Spleen (tissue), 11 donors: ENCODE measurements around the gene TSFM. TPM values are rescaled to one million over a fixed set of nuclear protein-coding genes. Genes with fewer than 3 reads are reported as not detected.

Source experiments
- DNase-seq: peaks from one replicate; pipeline ENCODE4 v3.0.0-alpha.2; 2020
- H3K27ac ChIP-seq, 8 donors: fragments of 200-600 bp; sonication (generic) in 7 of 8; 1 replicate in 4 of 8; 2 replicates in 4 of 8; pipeline versions ENCODE4 v1.5.0 to v1.8.0; 2016 to 2021; ENCODE audit warnings: inconsistent platforms in 4 of 8, mild to moderate bottlenecking in 4 of 8, moderate library complexity in 1 of 8
- H3K27me3 ChIP-seq, 7 donors: fragments of 200-600 bp; sonication (generic) in 6 of 7; replicated peaks in 1 of 7; 1 replicate in 4 of 7; 2 replicates in 3 of 7; pipeline versions ENCODE4 v1.5.0 to v1.8.0; 2016 to 2021; ENCODE audit warnings: inconsistent platforms in 3 of 7, mild to moderate bottlenecking in 1 of 7
- H3K36me3 ChIP-seq, 6 donors: fragments of 200-600 bp; sonication (generic) in 5 of 6; 1 replicate in 4 of 6; 2 replicates in 2 of 6; pipeline versions ENCODE4 v1.5.0 to v1.8.0; 2016 to 2021; ENCODE audit warnings: inconsistent platforms in 2 of 6
- H3K4me1 ChIP-seq, 6 donors: fragments of 200-600 bp; sonication (generic) in 5 of 6; 1 replicate in 3 of 6; 2 replicates in 3 of 6; pipeline versions ENCODE4 v1.5.0 to v1.8.0; 2016 to 2021; ENCODE audit warnings: inconsistent platforms in 3 of 6
- H3K4me3 ChIP-seq, 8 donors: fragments of 200-600 bp; sonication (generic) in 7 of 8; 1 replicate in 4 of 8; 2 replicates in 4 of 8; pipeline versions ENCODE4 v1.5.0 to v1.8.0; 2016 to 2021; ENCODE audit warnings: inconsistent platforms in 4 of 8, mild to moderate bottlenecking in 4 of 8, moderate library complexity in 2 of 8
- H3K9me3 ChIP-seq, 8 donors: fragments of 200-600 bp; sonication (generic) in 7 of 8; 1 replicate in 4 of 8; 2 replicates in 4 of 8; pipeline versions ENCODE4 v1.5.0 to v1.8.0; 2016 to 2021; ENCODE audit warnings: inconsistent platforms in 4 of 8
- CTCF ChIP-seq, 11 experiments: fragments of 200-600 bp in 7 of 11; fragments of 450-650 bp in 4 of 11; sonication (generic) in 4 of 11; IDR thresholded peaks in 8 of 11; conservative IDR thresholded peaks in 3 of 11; 1 replicate in 7 of 11; 2 replicates in 4 of 11; pipeline versions ENCODE4 v1.4.0 to v1.8.0; 2016 to 2021; ENCODE audit warnings: antibody characterized with exemption in 11 of 11, inconsistent platforms in 4 of 11, mild to moderate bottlenecking in 1 of 11
- POLR2A ChIP-seq, 3 donors: fragments of 450-650 bp; IDR thresholded peaks; one replicate each; pipeline ENCODE4 v1.5.1; 2017; ENCODE audit warnings: antibody characterized with exemption in 3 of 3, mild to moderate bottlenecking in 1 of 3
- POLR2AphosphoS5 ChIP-seq, 3 donors: sonication (generic); formaldehyde crosslinking; IDR thresholded peaks; one replicate each; pipeline ENCODE4 v1.5.1; 2017; ENCODE audit warnings: antibody characterized with exemption in 3 of 3
- WGBS, 5 donors: extraction: QIAGEN DNeasy Blood & Tissue Kit in 3 of 5; methylation state at CpG; one replicate each; pipeline versions ENCODE4 v1.1.5 to v1.1.7; 2013 to 2018; 5-methylcytosine and 5-hydroxymethylcytosine counted together
- intact Hi-C: fragments of 100-400 bp; cut with DNase I; formaldehyde crosslinking; loops from one replicate; pipeline ENCODE4 v1.15.0; 2023; ENCODE audit warnings: low total_unique reads
- polyA plus RNA-seq, 3 donors: library from polyadenylated mRNA; stranded (reverse); fragments of 200-250 nt; gene quantifications; one replicate each; pipeline ENCODE4 v1.2.1, GENCODE V29; 2013
- total RNA-seq, 7 donors: library from RNA; depleted of rRNA in 3 of 7; stranded (reverse); fragments of >200 nt in 3 of 7; fragmentation: NEBNext Ultra II Directional in 4 of 7; extraction: Animal tissue kit (Norgen Biotek cat#: 25700) in 4 of 7; gene quantifications; one replicate each; pipeline versions ENCODE4 v1.1.0 to v1.2.1, GENCODE V29; 2016 to 2021
- donor health status: healthy with polysubstance abuse.
- donor health status: DM: no; HTN: no; CAD: no; lungs with moderate emphysema.
- donor health status: DM: no; HTN: no; CAD: no.
- donor health status: Bipolar disorder and iron deficiency.
- donor health status: healthy.
- donor health status: DM: no; HTN: no; CAD: no.
- donor health status: DM: yes; HTN: yes; CAD: no.

Gene TSFM
- total and polyA plus RNA-seq, 10 donors: 13.2 to 38.2 (median 18.1) TPM

GRCh38 chr12:57765003-57765697, 17.4 kb upstream of the TSFM start:
- TF ChIP-seq CTCF (IDR thresholded peaks at IDR 0.05 in 8 of 11, conservative IDR thresholded peaks at IDR 0.05 in 3 of 11) (peak in 4 of 11 experiments; percentile 25 to 49 (median 47)), POLR2AphosphoS5 (IDR thresholded peaks at IDR 0.05) (peak in 1 of 3 donors; percentile 54), POLR2A (IDR thresholded peaks at IDR 0.05) (no peak)
- Histone ChIP-seq H3K4me1 (peaks cover 21 to 36% (median 29%) of the 10 kb centered on the region in 6 donors), H3K27ac (no peak overlapping the region), H3K4me3 (peak overlapping the region; percentile 12 to 76 (median 50)), H3K36me3 (peaks cover 0 to 20% (median 1%) of the 10 kb centered on the region in 6 donors), H3K9me3 (no peaks in the 10 kb centered on the region), H3K27me3 (peaks cover 7 to 45% (median 36%) of the 10 kb centered on the region in 7 donors)
- intact Hi-C loops: no loop called here
- WGBS, 5 donors: 1 to 2% (median 1%) methylated on average over 49 to 60 of the region's 60 CpGs
- DNase-seq: peak; percentile 88

- no peak for DNase-seq
- Histone ChIP-seq H3K36me3 (peaks cover 0 to 27% (median 1%) of the 10 kb centered on the region in 6 donors), H3K4me1 (peaks cover 21 to 40% (median 31%) of the 10 kb centered on the region in 6 donors), H3K9me3 (no peaks in the 10 kb centered on the region), H3K27ac (no peak overlapping the region), H3K27me3 (peaks cover 7 to 45% (median 36%) of the 10 kb centered on the region in 7 donors), H3K4me3 (peak overlapping the region; percentile 12 to 76 (median 50))
- 3 to 7% (median 5%) methylated on average over 17 to 40 of the region's 40 CpGs for WGBS, 5 donors
- intact Hi-C loops: no loop called here
- TF ChIP-seq POLR2A (IDR thresholded peaks at IDR 0.05): no peak
- TF ChIP-seq POLR2AphosphoS5 (IDR thresholded peaks at IDR 0.05): no peak
Measured at GRCh38 chr12:57765698-57766463, 16.7 kb upstream of the TSFM start.

- Histone ChIP-seq H3K27ac (no peak within 1 kb of the TSS), H3K27me3 (peaks cover 7 to 45% (median 36%) of the 10 kb centered on the region in 7 donors), H3K9me3 (no peaks in the 10 kb centered on the region), H3K36me3 (peaks cover 0 to 28% (median 1%) of the 10 kb centered on the region in 6 donors), H3K4me3 (peak within 1 kb of the TSS; percentile 12 to 76 (median 50)), H3K4me1 (peaks cover 27 to 48% (median 39%) of the 10 kb centered on the region in 6 donors)
- TF ChIP-seq POLR2A (IDR thresholded peaks at IDR 0.05) (no peak), POLR2AphosphoS5 (IDR thresholded peaks at IDR 0.05) (peak in 1 of 3 donors; percentile 7)
- no peak for DNase-seq
- intact Hi-C loops: no loop called here
- WGBS, 5 donors: 5 to 11% (median 9%) methylated on average over 33 to 38 of the region's 38 CpGs
Measured at GRCh38 chr12:57766464-57767304, 15.9 kb upstream of the TSFM start, which contains the start of gene CYP27B1. CYP27B1 (minus strand) TSS chr12:57767078; CDS start chr12:57767041, 37 bp downstream.

GRCh38 chr12:57767305-57767698, 15.3 kb upstream of the TSFM start:
- Histone ChIP-seq H3K4me1 (peaks cover 28 to 51% (median 41%) of the 10 kb centered on the region in 6 donors), H3K36me3 (peaks cover 0 to 28% (median 1%) of the 10 kb centered on the region in 6 donors), H3K4me3 (peak overlapping the region in 1 of 8 donors; percentile 76), H3K27ac (no peak overlapping the region), H3K27me3 (peaks cover 7 to 45% (median 36%) of the 10 kb centered on the region in 7 donors), H3K9me3 (no peaks in the 10 kb centered on the region)
- no peak for DNase-seq
- intact Hi-C loops: no loop called here
- TF ChIP-seq POLR2AphosphoS5 (IDR thresholded peaks at IDR 0.05) (no peak), POLR2A (IDR thresholded peaks at IDR 0.05) (no peak), CTCF (IDR thresholded peaks at IDR 0.05 in 8 of 11, conservative IDR thresholded peaks at IDR 0.05 in 3 of 11) (no peak)
